HL-60 (cell line): ENCODE measurements around the gene GSC.

ENCODE experiments used
- DNase-seq, 2 experiments: peaks; one replicate each; pipeline ENCODE4 v3.0.0-alpha.2; 2010 to 2020; ENCODE audit warnings: low read depth in 1 of 2, low spot score in 1 of 2
- H3K27ac ChIP-seq: fragments of 250-450 bp; sonication (Bioruptor Pico); replicated peaks from 2 replicates; pipeline ENCODE4 v1.5.1; 2020; ENCODE audit warnings: mild to moderate bottlenecking, moderate library complexity
- H3K27me3 ChIP-seq: fragments of 250-450 bp; sonication (Bioruptor Pico); 2 replicates; pipeline ENCODE4 v1.5.1; 2021; ENCODE audit warnings: mild to moderate bottlenecking, moderate library complexity; ENCODE audit not compliant: insufficient read depth, poor library complexity, severe bottlenecking
- H3K4me3 ChIP-seq: replicated peaks from 2 replicates; pipeline ENCODE4 v1.5.1; 2011; ENCODE audit warnings: mild to moderate bottlenecking, control low read depth, low read length; ENCODE audit not compliant: insufficient read depth
- GABPA ChIP-seq: IDR thresholded peaks from 2 replicates; pipeline ENCODE4 v1.6.1; 2012; ENCODE audit warnings: low read depth
- POLR2AphosphoS5 ChIP-seq: IDR thresholded peaks from 2 replicates; pipeline ENCODE4 v1.6.1; 2012; ENCODE audit warnings: low read depth
- SPI1 ChIP-seq: IDR thresholded peaks from 2 replicates; pipeline ENCODE4 v1.6.1; 2012; ENCODE audit warnings: low read depth, mild to moderate bottlenecking, borderline replicate concordance
- TF ChIP-seq, protein P1 (sequence below): IDR thresholded peaks from one replicate; pipeline ENCODE4 v1.5.1; 2011; ENCODE audit warnings: low read length, control low read depth, inconsistent platforms; ENCODE audit not compliant: insufficient read depth
- TF ChIP-seq, protein P2 (sequence below): IDR thresholded peaks from 2 replicates; pipeline ENCODE4 v1.6.1; 2012; ENCODE audit warnings: low read depth; ENCODE audit not compliant: insufficient replicate concordance

GSC gene

DNA sequence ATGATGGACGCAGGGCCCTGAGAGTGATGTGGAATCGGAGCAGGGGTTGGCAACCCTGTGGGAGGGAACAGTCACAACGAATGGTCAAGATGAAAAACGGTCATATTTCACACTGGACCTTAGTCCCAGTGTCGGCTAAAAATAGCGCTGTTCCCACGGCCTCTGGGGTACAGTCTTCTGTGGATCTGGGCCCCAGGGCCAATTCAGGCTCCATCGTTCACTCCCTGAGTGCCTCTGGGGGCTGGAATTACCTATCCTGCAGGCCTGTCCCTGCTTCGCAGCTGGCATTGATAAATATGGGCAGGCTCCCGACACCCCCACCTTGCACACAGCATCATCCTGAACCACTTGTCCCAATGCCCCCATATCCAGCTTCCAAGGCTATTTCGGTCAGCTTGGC, 18.6 kb downstream of the GSC start:
- TF ChIP-seq GABPA (no peak), POLR2AphosphoS5 (no peak), SPI1 (no peak)
- TF ChIP-seq, protein P1, sequence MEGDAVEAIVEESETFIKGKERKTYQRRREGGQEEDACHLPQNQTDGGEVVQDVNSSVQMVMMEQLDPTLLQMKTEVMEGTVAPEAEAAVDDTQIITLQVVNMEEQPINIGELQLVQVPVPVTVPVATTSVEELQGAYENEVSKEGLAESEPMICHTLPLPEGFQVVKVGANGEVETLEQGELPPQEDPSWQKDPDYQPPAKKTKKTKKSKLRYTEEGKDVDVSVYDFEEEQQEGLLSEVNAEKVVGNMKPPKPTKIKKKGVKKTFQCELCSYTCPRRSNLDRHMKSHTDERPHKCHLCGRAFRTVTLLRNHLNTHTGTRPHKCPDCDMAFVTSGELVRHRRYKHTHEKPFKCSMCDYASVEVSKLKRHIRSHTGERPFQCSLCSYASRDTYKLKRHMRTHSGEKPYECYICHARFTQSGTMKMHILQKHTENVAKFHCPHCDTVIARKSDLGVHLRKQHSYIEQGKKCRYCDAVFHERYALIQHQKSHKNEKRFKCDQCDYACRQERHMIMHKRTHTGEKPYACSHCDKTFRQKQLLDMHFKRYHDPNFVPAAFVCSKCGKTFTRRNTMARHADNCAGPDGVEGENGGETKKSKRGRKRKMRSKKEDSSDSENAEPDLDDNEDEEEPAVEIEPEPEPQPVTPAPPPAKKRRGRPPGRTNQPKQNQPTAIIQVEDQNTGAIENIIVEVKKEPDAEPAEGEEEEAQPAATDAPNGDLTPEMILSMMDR, result no peak
- TF ChIP-seq, protein P2, sequence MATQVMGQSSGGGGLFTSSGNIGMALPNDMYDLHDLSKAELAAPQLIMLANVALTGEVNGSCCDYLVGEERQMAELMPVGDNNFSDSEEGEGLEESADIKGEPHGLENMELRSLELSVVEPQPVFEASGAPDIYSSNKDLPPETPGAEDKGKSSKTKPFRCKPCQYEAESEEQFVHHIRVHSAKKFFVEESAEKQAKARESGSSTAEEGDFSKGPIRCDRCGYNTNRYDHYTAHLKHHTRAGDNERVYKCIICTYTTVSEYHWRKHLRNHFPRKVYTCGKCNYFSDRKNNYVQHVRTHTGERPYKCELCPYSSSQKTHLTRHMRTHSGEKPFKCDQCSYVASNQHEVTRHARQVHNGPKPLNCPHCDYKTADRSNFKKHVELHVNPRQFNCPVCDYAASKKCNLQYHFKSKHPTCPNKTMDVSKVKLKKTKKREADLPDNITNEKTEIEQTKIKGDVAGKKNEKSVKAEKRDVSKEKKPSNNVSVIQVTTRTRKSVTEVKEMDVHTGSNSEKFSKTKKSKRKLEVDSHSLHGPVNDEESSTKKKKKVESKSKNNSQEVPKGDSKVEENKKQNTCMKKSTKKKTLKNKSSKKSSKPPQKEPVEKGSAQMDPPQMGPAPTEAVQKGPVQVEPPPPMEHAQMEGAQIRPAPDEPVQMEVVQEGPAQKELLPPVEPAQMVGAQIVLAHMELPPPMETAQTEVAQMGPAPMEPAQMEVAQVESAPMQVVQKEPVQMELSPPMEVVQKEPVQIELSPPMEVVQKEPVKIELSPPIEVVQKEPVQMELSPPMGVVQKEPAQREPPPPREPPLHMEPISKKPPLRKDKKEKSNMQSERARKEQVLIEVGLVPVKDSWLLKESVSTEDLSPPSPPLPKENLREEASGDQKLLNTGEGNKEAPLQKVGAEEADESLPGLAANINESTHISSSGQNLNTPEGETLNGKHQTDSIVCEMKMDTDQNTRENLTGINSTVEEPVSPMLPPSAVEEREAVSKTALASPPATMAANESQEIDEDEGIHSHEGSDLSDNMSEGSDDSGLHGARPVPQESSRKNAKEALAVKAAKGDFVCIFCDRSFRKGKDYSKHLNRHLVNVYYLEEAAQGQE, result no peak
- Histone ChIP-seq H3K27me3 (no peaks in the 10 kb centered on the region), H3K27ac (no peak overlapping the region), H3K4me3 (no peak overlapping the region)
- no peak for DNase-seq

DNA sequence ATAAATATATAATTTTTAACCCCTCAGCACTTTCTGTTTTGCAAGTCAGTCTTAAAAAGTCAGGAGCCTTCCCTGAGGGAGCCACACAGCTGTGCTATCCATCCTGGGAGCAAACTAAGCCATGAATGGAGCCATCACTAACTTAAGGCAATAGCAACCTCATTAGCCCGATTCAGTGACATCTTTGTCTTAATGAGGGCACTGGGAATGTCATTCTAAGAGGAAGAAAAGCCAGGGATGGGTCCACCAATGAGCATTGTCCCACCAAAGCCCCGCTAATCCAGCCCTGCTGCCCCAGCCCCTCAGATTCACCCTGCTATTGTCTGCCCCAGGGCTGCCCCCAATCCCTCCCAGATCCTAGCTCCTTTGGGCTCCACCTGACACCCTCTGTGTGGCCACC, 19.5 kb downstream of the GSC start:
- H3K27me3 ChIP-seq, result no peaks in the 10 kb centered on the region
- TF ChIP-seq POLR2AphosphoS5 (no peak), SPI1 (no peak), GABPA (no peak)
- TF ChIP-seq, protein P1, result no peak
- TF ChIP-seq, protein P2, result no peak
- no peak for DNase-seq
- H3K27ac ChIP-seq, result no peak overlapping the region
- H3K4me3 ChIP-seq, result no peak overlapping the region

DNA sequence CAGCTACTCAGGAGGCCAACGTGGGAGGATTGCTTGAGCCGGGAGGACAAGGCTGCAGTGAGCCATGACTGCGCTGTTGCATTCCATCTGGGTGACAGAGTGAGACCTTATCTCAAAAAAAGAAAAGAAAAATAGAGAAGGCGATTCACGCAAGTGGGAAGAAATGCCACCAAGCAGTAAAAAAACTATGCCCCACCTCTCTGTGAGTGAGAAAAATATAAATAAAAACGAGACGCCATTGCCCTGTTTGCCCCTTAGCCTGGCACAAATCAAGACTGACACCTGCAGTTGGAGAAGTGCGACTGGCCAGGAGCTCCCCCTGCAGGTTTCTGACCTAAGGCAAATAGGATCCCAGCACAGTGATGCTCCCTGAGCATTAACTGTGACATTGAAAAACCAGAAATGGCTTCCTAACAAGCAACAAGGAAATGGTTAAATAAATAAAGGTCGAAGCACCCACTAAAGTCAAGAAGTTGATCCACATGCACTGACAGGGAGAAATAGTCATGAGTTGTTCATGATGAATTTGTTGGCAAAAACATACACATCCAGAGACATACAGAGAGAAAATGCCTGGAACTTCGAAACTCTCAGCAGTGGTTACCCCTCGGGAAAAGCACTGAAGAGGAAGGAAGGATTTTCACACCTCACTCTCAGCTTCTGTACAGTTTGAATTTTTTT, 21.1 kb downstream of the GSC start:
- peak in 1 of 2 experiments; percentile 33 for DNase-seq
- Histone ChIP-seq H3K27me3 (no peaks in the 10 kb centered on the region), H3K27ac (no peak overlapping the region), H3K4me3 (no peak overlapping the region)
- TF ChIP-seq GABPA, result no peak
- TF ChIP-seq, protein P2, result no peak
- TF ChIP-seq, protein P1, result no peak
- no peak for TF ChIP-seq SPI1
- no peak for TF ChIP-seq POLR2AphosphoS5
